CD4-positive, alpha-beta T cell (primary cell): ENCODE results near the gene PRR5L. TPM values are rescaled to one million over a fixed set of nuclear protein-coding genes. Genes with fewer than 3 reads are reported as not detected.

Experiments
- ATAC-seq: fragments of 200-7000 bp; cut with Tn5 transposase; one replicate; pipeline ENCODE4 v1.10.0; 2022; ENCODE audit warnings: mild to moderate bottlenecking; ENCODE audit not compliant: poor library complexity
- CTCF ChIA-PET: fragments of 350-600 bp; sonication (Branson Sonifier 250); formaldehyde crosslinking; loops from one replicate; lab custom pipeline; 2021; ENCODE audit warnings: antibody characterized with exemption, inconsistent platforms; lab: Charles Lee
- POLR2A ChIA-PET: fragments of 350-600 bp; sonication (Branson Sonifier 250); formaldehyde crosslinking; loops from one replicate; lab custom pipeline; 2021; ENCODE audit warnings: antibody characterized with exemption, inconsistent platforms; lab: Charles Lee
- DNase-seq, 14 experiments: peaks; one replicate each; pipeline ENCODE4 v3.0.0-alpha.2; 2013 to 2020; ENCODE audit warnings: mixed read lengths in 2 of 14
- H3K27ac ChIP-seq, 2 donors: one replicate each; pipeline versions ENCODE4 v1.5.1 to v1.7.0; 2013; ENCODE audit warnings: low read length in 2 of 2, low read depth in 1 of 2, mild to moderate bottlenecking in 1 of 2
- H3K27me3 ChIP-seq, 2 experiments: 1 replicate in 1 of 2; 2 replicates in 1 of 2; pipeline versions ENCODE4 v1.6.1 to v1.7.0; 2013; ENCODE audit warnings: low read length in 2 of 2, control low read depth in 1 of 2, mild to moderate bottlenecking in 1 of 2, moderate library complexity in 1 of 2; ENCODE audit not compliant: insufficient read depth in 2 of 2, control insufficient read depth in 1 of 2
- H3K36me3 ChIP-seq: one replicate; pipeline ENCODE4 v1.6.1; 2013; ENCODE audit warnings: low read length, control low read depth; ENCODE audit not compliant: insufficient read depth
- H3K4me1 ChIP-seq: one replicate; pipeline ENCODE4 v1.6.1; 2013; ENCODE audit warnings: low read length, control low read depth; ENCODE audit not compliant: insufficient read depth
- H3K4me3 ChIP-seq: one replicate; pipeline ENCODE4 v1.5.1; 2013; ENCODE audit warnings: mild to moderate bottlenecking, low read length, moderate library complexity
- H3K9me3 ChIP-seq, 2 experiments: 1 replicate in 1 of 2; 2 replicates in 1 of 2; pipeline versions ENCODE4 v1.6.1 to v1.7.0; 2013; ENCODE audit warnings: low read length in 2 of 2, mild to moderate bottlenecking in 2 of 2, control low read depth in 1 of 2, moderate library complexity in 1 of 2; ENCODE audit not compliant: control insufficient read depth in 1 of 2, insufficient read depth in 1 of 2
- H3K27ac Mint-ChIP-seq: one replicate; pipeline ENCODE4 v1.8.0; 2020; ENCODE audit warnings: mixed read lengths
- H3K27me3 Mint-ChIP-seq: one replicate; pipeline ENCODE4 v1.8.0; 2021; ENCODE audit warnings: mixed read lengths
- H3K36me3 Mint-ChIP-seq: one replicate; pipeline ENCODE4 v1.8.0; 2021; ENCODE audit warnings: low read depth, mixed read lengths
- H3K4me1 Mint-ChIP-seq: one replicate; pipeline ENCODE4 v1.8.0; 2021; ENCODE audit warnings: low read depth, mixed read lengths
- H3K4me3 Mint-ChIP-seq: one replicate; pipeline ENCODE4 v1.8.0; 2020; ENCODE audit warnings: mild to moderate bottlenecking, mixed read lengths
- H3K9me3 Mint-ChIP-seq: one replicate; pipeline ENCODE4 v1.8.0; 2020; ENCODE audit warnings: mixed read lengths
- CTCF ChIP-seq: fragments of 200-600 bp; IDR thresholded peaks from one replicate; pipeline ENCODE4 v1.8.0; 2022; ENCODE audit warnings: antibody characterized with exemption, mild to moderate bottlenecking
- intact Hi-C, 2 experiments: fragments of 100-400 bp; cut with DNase I in 1 of 2; cut with micrococcal nuclease in 1 of 2; formaldehyde crosslinking; loops; one replicate each; pipeline versions ENCODE4 v1.15.1 to v1.9.0; 2023 to 2025; cut with DNase I, micrococcal nuclease
- total RNA-seq, 174 experiments: library from RNA in 2 of 174; stranded (reverse) in 2 of 174; gene quantifications; one replicate each; pipeline ENCODE4 v1.2.3 and lab custom pipeline; 2021 to 2026

PRR5L gene
- total RNA-seq, 2 experiments from 2014 or later, result 5.4 to 7.6 TPM

- POLR2A ChIA-PET, result interaction anchor here (0.6 to 1.4 kb wide), 2 partner anchors 35 to 97 kb away, joined by 3 read pairs; no protein-coding TSS in a partner anchor
- Mint-ChIP-seq H3K36me3 (no peaks in the 10 kb centered on the region), H3K27ac (peak overlapping the region; percentile 14), H3K4me1 (peaks cover 46% of the 10 kb centered on the region), H3K4me3 (peak overlapping the region; percentile 73), H3K27me3 (no peaks in the 10 kb centered on the region), H3K9me3 (no peaks in the 10 kb centered on the region)
- peak overlapping the region; percentile 30 for H3K4me3 ChIP-seq
- H3K27ac ChIP-seq, result no peak overlapping the region
- H3K4me1 ChIP-seq, result peaks cover 49% of the 10 kb centered on the region
- peaks cover 12% of the 10 kb centered on the region for H3K36me3 ChIP-seq
- CTCF ChIA-PET, result no interaction called here
- intact Hi-C loops, result loop anchor here in 1 of 2 experiments (10.0 kb wide), 1 partner anchor 95 kb away; no protein-coding TSS in a partner anchor
- ATAC-seq, result peak; percentile 32
- DNase-seq, result peak in 2 of 14 experiments; percentile 19 to 33
- TF ChIP-seq CTCF, result no peak
- no peaks in the 10 kb centered on the region for H3K9me3 ChIP-seq
- H3K27me3 ChIP-seq, result no peaks in the 10 kb centered on the region
Observed at GRCh38 chr11:36450110-36450572, 154.1 kb downstream of the PRR5L start.

GRCh38 chr11:36451045-36451444 lies 155.0 kb downstream of the PRR5L start:
- ChIA-PET POLR2A (no interaction called here), CTCF (no interaction called here)
- H3K27me3 Mint-ChIP-seq, result no peaks in the 10 kb centered on the region
- peaks cover 46% of the 10 kb centered on the region for H3K4me1 Mint-ChIP-seq
- intact Hi-C loops, result loop anchor here in 1 of 2 experiments (10.0 kb wide), 1 partner anchor 96 kb away; no protein-coding TSS in a partner anchor
- peaks cover 12% of the 10 kb centered on the region for H3K36me3 ChIP-seq
- H3K4me3 ChIP-seq, result no peak overlapping the region
- peaks cover 49% of the 10 kb centered on the region for H3K4me1 ChIP-seq
- TF ChIP-seq CTCF, result no peak
- H3K36me3 Mint-ChIP-seq, result no peaks in the 10 kb centered on the region
- H3K27ac ChIP-seq, result no peak overlapping the region
- DNase-seq (no peak), ATAC-seq (no peak)
- H3K9me3 Mint-ChIP-seq, result no peaks in the 10 kb centered on the region
- H3K27me3 ChIP-seq, result no peaks in the 10 kb centered on the region
- H3K9me3 ChIP-seq, result no peaks in the 10 kb centered on the region
- no peak overlapping the region for H3K27ac Mint-ChIP-seq
- H3K4me3 Mint-ChIP-seq, result peak overlapping the region; percentile 73

- Histone ChIP-seq H3K27ac (no peak overlapping the region), H3K36me3 (peaks cover 14% of the 10 kb centered on the region), H3K4me1 (peaks cover 49% of the 10 kb centered on the region), H3K9me3 (no peaks in the 10 kb centered on the region), H3K4me3 (no peak overlapping the region), H3K27me3 (no peaks in the 10 kb centered on the region)
- DNase-seq (no peak), ATAC-seq (no peak)
- Mint-ChIP-seq H3K4me3 (peak overlapping the region; percentile 42), H3K27ac (no peak overlapping the region), H3K4me1 (peaks cover 46% of the 10 kb centered on the region), H3K27me3 (no peaks in the 10 kb centered on the region), H3K9me3 (no peaks in the 10 kb centered on the region), H3K36me3 (no peaks in the 10 kb centered on the region)
- CTCF ChIA-PET, result no interaction called here
- intact Hi-C loops, result loop anchor here in 1 of 2 experiments (10.0 kb wide), 1 partner anchor 97 kb away; no protein-coding TSS in a partner anchor
- POLR2A ChIA-PET, result interaction anchor here (1.5 kb wide), 1 partner anchor 74 kb away, joined by 4 read pairs; no protein-coding TSS in a partner anchor
- no peak for TF ChIP-seq CTCF
Observed at GRCh38 chr11:36451681-36452080, 155.6 kb downstream of the PRR5L start.
